ENCODE results near the gene PSMC3IP. TPM values are rescaled to one million over a fixed set of nuclear protein-coding genes. Genes with fewer than 3 reads are reported as not detected.

PSMC3IP gene
- total and polyA plus RNA-seq, 2 experiments from 2014 or later: 18.5 to 29.5 TPM

DNA sequence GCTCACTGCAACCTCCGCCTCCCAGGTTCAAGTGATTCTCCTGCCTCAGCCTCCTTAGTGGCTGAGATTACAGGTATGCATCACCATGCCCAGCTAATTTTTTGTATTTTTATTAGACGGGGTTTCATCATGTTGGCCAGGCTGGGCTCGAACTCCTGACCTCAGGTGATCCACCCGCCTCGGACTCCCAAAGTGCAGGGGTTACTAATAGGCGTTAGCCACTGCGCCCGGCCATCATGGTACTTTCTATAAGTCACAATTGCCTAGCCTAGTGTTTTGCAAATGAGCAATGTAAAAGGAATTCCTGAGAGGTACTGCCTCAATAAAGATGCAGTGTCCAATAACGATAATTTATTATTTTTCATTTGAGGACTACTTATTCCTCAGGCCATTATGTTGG lies 13.9 kb upstream of the PSMC3IP start:
- Histone ChIP-seq H3K4me3 (no peak overlapping the region), H3K9me2 (ENCODE audit: insufficient read depth) (no peaks in the 10 kb centered on the region), H3K4me2 (no peak overlapping the region), H3K27ac (ENCODE audit: low read depth) (no peak overlapping the region), H3K79me2 (replicated peaks; ENCODE audit: insufficient read depth) (peaks cover 4% of the 10 kb centered on the region; the same call in 1 of the 2 replicates), H4K20me1 (replicated peaks; ENCODE audit: insufficient read depth) (0 out of 2 replicates have a peak, but pooled peaks cover 4% of the 10 kb centered on the region), H2AFZ (no peak overlapping the region), H3K4me1 (ENCODE audit: insufficient read depth) (no peaks in the 10 kb centered on the region), H3K27me3 (ENCODE audit: insufficient read depth) (no peaks in the 10 kb centered on the region), H3K36me3 (ENCODE audit: insufficient read depth) (peaks cover 8% of the 10 kb centered on the region; the same call in 1 of the 2 replicates), H3F3A (replicated peaks; ENCODE audit: low read depth) (no peaks in the 10 kb centered on the region)
- no peaks in the 10 kb centered on the region for H3K4me1 Mint-ChIP-seq
- no peak overlapping the region for H3K4me3 Mint-ChIP-seq
- no peak for ATAC-seq
- H3K9me3 Mint-ChIP-seq: no peaks in the 10 kb centered on the region
- TF ChIP-seq CREB1 (CRISPR knock-in tag; IDR thresholded peaks at IDR 0.05; ENCODE audit: low read depth) (no peak), ZNF114 (CRISPR knock-in tag; IDR thresholded peaks at IDR 0.05) (no peak), REST (IDR thresholded peaks at IDR 0.05; ENCODE audit: unreplicated experiment) (no peak), ZNF331 (CRISPR knock-in tag; IDR thresholded peaks at IDR 0.05; ENCODE audit: low read depth) (no peak), EZH2phosphoT487 (IDR thresholded peaks at IDR 0.05; ENCODE audit: unreplicated experiment) (no peak), ETS1 (IDR thresholded peaks at IDR 0.05) (no peak), CTCF (conservative IDR thresholded peaks at IDR 0.05; ENCODE audit: low read depth in 2 of 2) (no peak), NANOG (IDR thresholded peaks at IDR 0.05; ENCODE audit: borderline replicate concordance) (no peak), POLR2AphosphoS5 (IDR thresholded peaks at IDR 0.05; ENCODE audit: low read depth) (no peak), ZNF462 (CRISPR knock-in tag; IDR thresholded peaks at IDR 0.05) (no peak), STAT1 (IDR thresholded peaks at IDR 0.05; ENCODE audit: unreplicated experiment) (no peak), JUNB (IDR thresholded peaks at IDR 0.05; ENCODE audit: unreplicated experiment) (no peak), EZH2 (IDR thresholded peaks at IDR 0.05; ENCODE audit: low read depth, unreplicated experiment) (no peak)
- DNase-seq (ENCODE audit: low spot score): no peak
- peaks cover 32% of the 10 kb centered on the region for H3K36me3 Mint-ChIP-seq (ENCODE audit: low read depth)
- no peak overlapping the region for H3K27ac Mint-ChIP-seq
- H3K27me3 Mint-ChIP-seq (ENCODE audit: insufficient read depth, low read depth, poor library complexity): peaks cover 5% of the 10 kb centered on the region
